ENCODE data around the gene SPDYE2B.
"Not testable (repeated sequence)": the region's sequence is repeated elsewhere in the genome, so short reads cannot be mapped to it uniquely, and the experiment has no call there.

The SPDYE2B gene

GRCh38 chr7:102649924-102650323, at the start of gene SPDYE2B:
SPDYE2B (plus strand) TSS chr7:102650319; CDS start chr7:102652349, 2,030 bp downstream.
- DNase-seq: not testable (repeated sequence)

DNA sequence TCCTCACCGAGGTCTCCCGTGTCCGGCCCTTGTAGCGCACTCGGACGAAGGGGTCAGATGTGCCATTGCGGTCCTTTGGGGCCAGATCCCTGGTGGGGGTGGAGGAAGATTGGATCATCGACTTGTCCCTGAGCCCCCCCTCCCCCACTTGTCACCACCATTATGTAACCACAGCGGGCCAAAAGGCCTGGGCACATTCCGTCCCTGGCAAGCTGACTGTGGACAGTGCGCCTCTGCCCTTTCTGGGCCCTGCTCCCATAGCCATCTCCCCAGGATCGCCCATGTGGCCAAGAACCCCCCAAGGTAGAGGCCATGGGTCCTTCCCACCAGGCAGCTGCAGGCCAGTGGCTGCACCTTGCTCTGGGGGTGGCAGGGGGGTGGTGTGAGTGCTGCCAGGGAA, 47.8 kb upstream of the SPDYE2B start:
- DNase-seq: not testable (repeated sequence)

GRCh38 chr7:102604431-102605145, 45.5 kb upstream of the SPDYE2B start:
- not testable (repeated sequence) for DNase-seq

- not testable (repeated sequence) for DNase-seq
Observed at GRCh38 chr7:102606848-102607247, 43.3 kb upstream of the SPDYE2B start.

DNA sequence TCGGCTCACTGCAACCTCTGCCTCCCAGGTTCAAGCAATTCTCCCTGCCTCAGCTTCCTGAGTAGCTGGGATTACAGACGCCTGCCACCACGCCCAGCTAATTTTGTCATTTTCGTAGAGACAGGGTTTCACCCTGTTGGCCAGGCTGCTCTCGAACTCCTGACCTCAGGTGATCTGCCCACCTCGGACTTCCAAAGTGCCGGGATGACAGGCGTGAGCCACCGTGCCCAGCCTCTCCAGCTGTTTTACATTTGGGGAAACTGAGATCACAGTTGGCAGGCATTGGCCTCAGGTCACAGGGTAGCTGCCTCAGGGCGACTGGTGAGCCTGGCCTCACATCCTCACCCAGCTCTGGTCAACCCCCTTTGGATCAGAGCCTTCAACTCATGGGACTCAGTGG, 40.4 kb upstream of the SPDYE2B start:
- not testable (repeated sequence) for DNase-seq

DNA sequence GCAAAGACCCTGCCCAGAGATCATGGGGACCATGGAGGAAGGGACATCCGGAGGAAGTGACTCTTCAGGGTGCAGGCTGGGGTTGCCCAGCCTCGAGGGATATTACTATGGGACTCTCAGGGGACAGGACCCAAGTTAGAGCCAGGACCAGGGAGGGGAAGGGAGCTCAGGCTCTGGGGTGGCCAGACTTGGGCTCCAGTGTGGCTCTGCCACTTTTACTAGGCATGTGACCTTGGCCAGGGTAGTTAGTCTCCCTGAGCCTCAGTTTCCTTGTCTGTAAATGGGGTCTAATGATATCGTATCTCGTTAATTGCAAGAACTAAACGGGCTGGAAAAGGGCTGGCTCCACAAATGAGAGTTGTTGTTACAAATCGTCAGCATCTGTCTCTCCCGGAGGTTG, 39.7 kb upstream of the SPDYE2B start:
- not testable (repeated sequence) for DNase-seq

DNA sequence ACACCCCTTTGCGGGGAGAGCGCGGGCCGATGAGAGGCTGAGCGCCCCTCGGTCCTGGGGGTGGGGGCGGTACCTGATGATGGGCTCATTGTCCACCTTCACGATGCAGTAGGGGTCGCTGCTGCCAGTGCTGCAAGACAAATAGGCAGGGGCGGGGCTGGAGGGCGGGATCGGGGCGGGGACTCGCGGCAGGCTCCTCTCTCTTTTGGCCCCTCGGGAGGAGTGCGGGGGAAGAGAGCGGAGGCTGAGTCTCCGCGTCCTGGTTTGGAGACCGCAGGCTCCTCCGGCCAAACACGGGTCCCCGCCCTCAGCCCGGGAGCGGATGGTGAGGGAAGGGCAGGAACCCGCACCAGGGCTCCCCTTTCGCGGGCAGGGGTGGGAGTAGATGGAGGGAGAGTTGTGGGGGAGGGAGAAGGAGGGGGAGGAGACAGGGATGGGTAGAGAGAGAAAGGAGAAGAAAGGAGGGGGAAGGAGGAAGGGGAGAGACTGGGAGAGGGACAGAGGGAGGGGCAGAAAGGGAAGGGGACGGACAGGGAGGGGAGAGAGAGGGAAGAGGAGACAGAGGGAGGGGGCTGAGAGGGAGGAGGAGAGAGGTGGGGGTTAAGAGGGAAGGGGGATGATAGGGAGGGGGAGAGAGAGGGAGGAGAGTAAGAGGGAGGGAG, 39.0 kb upstream of the SPDYE2B start:
- not testable (repeated sequence) for DNase-seq

- DNase-seq: not testable (repeated sequence)
Observed at GRCh38 chr7:102611675-102612325, 38.3 kb upstream of the SPDYE2B start.

- DNase-seq: not testable (repeated sequence)
Observed at GRCh38 chr7:102613575-102614345, 36.4 kb upstream of the SPDYE2B start.

DNA sequence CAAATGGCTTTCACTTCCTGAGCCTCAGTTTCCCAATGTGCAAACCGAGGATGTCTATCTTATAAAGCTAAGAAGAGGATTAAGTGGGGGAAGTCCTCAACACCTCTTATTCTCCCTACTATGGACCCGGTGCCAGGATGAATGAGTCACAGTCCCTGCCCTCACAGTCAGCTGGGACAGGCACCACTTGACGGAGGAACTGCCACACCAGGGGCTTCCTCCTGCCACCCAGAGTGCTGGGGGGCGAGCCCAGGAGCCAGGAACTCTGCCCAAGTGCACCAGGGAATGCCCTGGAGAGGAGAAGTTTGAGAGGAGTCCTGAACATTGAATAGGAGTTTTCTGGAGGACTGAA, 35.8 kb upstream of the SPDYE2B start:
- not testable (repeated sequence) for DNase-seq

DNA sequence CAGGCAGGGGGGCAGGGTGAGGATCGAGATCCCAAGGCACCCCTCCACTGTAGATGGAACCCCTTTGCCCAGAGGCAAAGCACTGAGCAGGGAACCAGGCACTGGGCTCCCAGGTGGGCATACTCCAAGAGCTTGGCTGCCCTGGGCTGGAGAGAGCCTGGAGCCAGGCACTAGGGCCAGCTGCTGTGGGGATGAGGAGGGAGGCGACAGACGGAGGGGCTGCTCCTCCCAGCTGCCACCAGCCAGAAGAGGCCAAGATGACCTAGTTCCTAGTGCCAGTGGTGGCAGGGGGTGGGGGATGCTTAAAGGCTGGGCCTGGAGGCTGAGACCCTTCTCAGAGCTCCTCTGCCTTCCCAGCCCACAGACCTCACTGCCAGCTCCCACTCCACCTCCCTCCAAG, 35.2 kb upstream of the SPDYE2B start:
- not testable (repeated sequence) for DNase-seq

GRCh38 chr7:102615930-102616329, 34.2 kb upstream of the SPDYE2B start:
- not testable (repeated sequence) for DNase-seq

GRCh38 chr7:102616507-102617125, 33.5 kb upstream of the SPDYE2B start, which contains the start of gene RASA4:
RASA4 (minus strand) TSS chr7:102616756; CDS start chr7:102616689, 67 bp downstream.
- DNase-seq: peak; percentile 38

DNA sequence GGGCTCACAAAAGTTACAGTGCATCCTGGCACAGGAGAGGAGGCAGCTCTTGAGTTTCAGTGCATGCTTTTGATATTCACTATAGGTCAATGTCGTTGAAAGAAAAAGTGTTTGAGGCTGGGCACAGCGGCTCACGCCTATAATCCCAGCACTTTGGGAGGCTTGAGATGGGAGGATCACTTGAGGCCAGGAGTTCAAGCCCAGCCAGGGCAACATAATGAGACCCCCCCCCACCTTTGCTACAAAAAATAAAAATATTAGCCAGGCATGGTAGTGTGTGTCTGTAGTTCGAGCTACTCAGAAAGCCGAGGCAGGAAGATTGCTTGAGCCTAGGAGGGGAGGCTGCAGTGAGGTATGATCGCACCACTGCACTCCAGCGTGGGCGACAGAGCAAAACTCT, 32.0 kb upstream of the SPDYE2B start:
- not testable (repeated sequence) for DNase-seq

GRCh38 chr7:102627271-102627904, 22.7 kb upstream of the SPDYE2B start:
- DNase-seq: not testable (repeated sequence)

DNA sequence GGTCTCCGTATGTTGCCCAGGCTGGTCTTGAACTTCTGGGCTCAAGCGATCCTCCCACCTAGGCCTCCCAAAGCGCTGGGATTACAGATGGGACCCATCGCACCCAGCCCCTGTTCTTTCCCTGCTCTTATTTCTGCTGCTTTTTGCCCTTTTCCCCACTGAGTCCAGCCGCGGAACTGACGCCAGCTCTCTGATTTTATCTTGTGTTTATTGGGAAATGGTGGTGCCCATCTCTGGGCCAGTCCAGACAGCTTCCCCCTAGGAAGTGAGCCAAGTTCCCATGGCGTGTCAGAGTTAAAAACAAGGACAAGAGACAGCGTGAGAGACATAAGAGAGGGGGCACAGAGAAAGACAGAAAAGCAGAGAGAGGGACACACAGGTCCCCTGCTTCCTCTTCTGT, 19.5 kb upstream of the SPDYE2B start:
- not testable (repeated sequence) for DNase-seq

- not testable (repeated sequence) for DNase-seq
Observed at GRCh38 chr7:102634299-102634698, 15.8 kb upstream of the SPDYE2B start.

DNA sequence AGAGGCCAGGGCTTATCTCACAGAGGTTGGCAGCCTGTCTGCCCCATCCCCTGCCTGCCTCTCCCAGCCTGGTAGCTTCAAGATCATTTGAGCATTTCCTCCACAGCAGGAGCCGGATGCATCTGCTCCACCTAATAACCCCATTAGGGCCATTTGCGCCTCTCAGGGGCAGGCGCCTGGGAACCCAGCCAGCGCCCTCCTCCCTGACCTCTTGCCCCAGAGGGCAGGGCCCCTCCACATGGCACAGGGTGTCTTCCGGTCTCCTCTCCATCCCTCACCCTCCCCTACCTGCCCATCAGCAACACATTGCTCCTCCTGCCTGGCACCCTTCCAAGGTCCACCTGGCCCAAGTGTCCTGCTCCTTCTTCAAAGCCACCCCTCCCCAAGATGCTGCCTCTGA, 14.8 kb upstream of the SPDYE2B start:
- not testable (repeated sequence) for DNase-seq

GRCh38 chr7:102636956-102637355, 13.2 kb upstream of the SPDYE2B start:
- DNase-seq: not testable (repeated sequence)

- DNase-seq: not testable (repeated sequence)
Observed at GRCh38 chr7:102638848-102639247, 11.3 kb upstream of the SPDYE2B start.

GRCh38 chr7:102642691-102643090, 7.4 kb upstream of the SPDYE2B start, which contains the start of gene UPK3BL1:
UPK3BL1 (minus strand) TSS chr7:102642791; CDS start chr7:102642741, 50 bp downstream.
- DNase-seq: not testable (repeated sequence)

- DNase-seq: not testable (repeated sequence)
Observed at GRCh38 chr7:102643404-102643803, 6.7 kb upstream of the SPDYE2B start.

All from stimulated activated CD4-positive, alpha-beta T cell treated with anti-CD3 and anti-CD28 coated beads, Interleukin-15, amount 100 ng/mL, for 24 hours (primary cell).